HCT116 (cell line): ENCODE data around the gene AMBRA1. TPM values are rescaled to one million over a fixed set of nuclear protein-coding genes. Genes with fewer than 3 reads are reported as not detected.

Experiments
- ATAC-seq: fragments of 200-7000 bp; cut with Tn5 transposase; 2 replicates; pipeline ENCODE4 v1.9.1; 2020; ENCODE audit warnings: mild to moderate bottlenecking, moderate library complexity
- BruUV-seq: library from RNA; stranded (reverse); fragments of 400-500 nt; replicated peaks from 2 replicates; lab custom pipeline; 2021; lab: Mats Ljungman, UMichigan
- CTCF ChIA-PET: fragments of 300-600 bp; sonication (Branson Sonifier 250); formaldehyde crosslinking; loops from one replicate; lab custom pipeline; 2021; ENCODE audit warnings: antibody characterized with exemption; lab: Charles Lee
- POLR2A ChIA-PET: fragments of 300-600, 350-600 bp; sonication (Branson Sonifier 250); formaldehyde crosslinking; loops from one replicate; lab custom pipeline; 2021; ENCODE audit warnings: antibody characterized with exemption; lab: Charles Lee
- RAD21 ChIA-PET, 2 experiments: fragments of 300-600 bp; sonication (Branson Sonifier 250); formaldehyde crosslinking; loops; one replicate each; lab custom pipeline; 2023; ENCODE audit warnings: low total read pairs in 2 of 2; ENCODE audit not compliant: uncharacterized antibody in 2 of 2, unreplicated experiment in 2 of 2, low non-redundant PET in 1 of 2; lab: Charles Lee
- DNase-seq: peaks from one replicate; pipeline ENCODE4 v3.0.0-alpha.2; 2010; ENCODE audit warnings: low read depth, low spot score
- H2AFZ ChIP-seq: fragments of 200-600 bp; shearing (Covaris generic), sonication (generic); 2 replicates; pipeline ENCODE4 v1.6.1; 2017; ENCODE audit warnings: low read depth, mixed run types, mixed read lengths, antibody characterized with exemption, low read length; ENCODE audit not compliant: poor library complexity, severe bottlenecking
- H3K27ac ChIP-seq: 2 replicates; pipeline ENCODE4 v1.5.1; 2012; ENCODE audit warnings: low read depth, low read length
- H3K27me3 ChIP-seq: fragments of 200-600 bp; sonication (generic); 2 replicates; pipeline ENCODE4 v1.6.1; 2016; ENCODE audit warnings: mixed run types, low read length, mixed read lengths; ENCODE audit not compliant: insufficient read depth
- H3K36me3 ChIP-seq, 2 experiments: fragments of 200-500 bp in 1 of 2; fragments of 200-600 bp in 1 of 2; sonication (Bioruptor generic) in 1 of 2; sonication (generic) in 1 of 2; 2 replicates each; pipeline versions ENCODE4 v1.5.1 to v1.6.1; 2014 to 2016; ENCODE audit warnings: low read length in 2 of 2, inconsistent platforms in 1 of 2, mixed read lengths in 1 of 2, mixed run types in 1 of 2; ENCODE audit not compliant: insufficient read depth in 2 of 2, control insufficient read depth in 1 of 2
- H3K4me1 ChIP-seq, 2 experiments: fragments of 200-600 bp in 1 of 2; sonication (generic) in 1 of 2; 2 replicates each; pipeline versions ENCODE4 v1.5.1 to v1.6.1; 2012 to 2017; ENCODE audit warnings: low read length in 2 of 2, inconsistent platforms in 1 of 2, mild to moderate bottlenecking in 1 of 2, mixed read lengths in 1 of 2, mixed run types in 1 of 2, moderate library complexity in 1 of 2; ENCODE audit not compliant: insufficient read depth in 2 of 2, control insufficient read depth in 1 of 2
- H3K4me2 ChIP-seq: fragments of 200-600 bp; sonication (generic); 2 replicates; pipeline ENCODE4 v1.6.1; 2017; ENCODE audit warnings: mixed run types, low read length, mixed read lengths
- H3K4me3 ChIP-seq, 2 experiments: fragments of 200-600 bp in 1 of 2; sonication (generic) in 1 of 2; replicated peaks in 1 of 2; 2 replicates each; pipeline ENCODE4 v1.5.1; 2011 to 2016; ENCODE audit warnings: low read length in 2 of 2, control low read depth in 1 of 2, low read depth in 1 of 2, mild to moderate bottlenecking in 1 of 2, mixed read lengths in 1 of 2, mixed run types in 1 of 2
- H3K79me2 ChIP-seq: fragments of 200-600 bp; sonication (generic); 2 replicates; pipeline ENCODE4 v1.6.1; 2017; ENCODE audit warnings: mild to moderate bottlenecking, mixed run types, low read length, moderate library complexity, mixed read lengths; ENCODE audit not compliant: insufficient read depth
- H3K9ac ChIP-seq: fragments of 200-600 bp; sonication (generic); 2 replicates; pipeline ENCODE4 v1.6.1; 2016; ENCODE audit warnings: low read length, mixed read lengths
- H3K9me2 ChIP-seq: fragments of 200-600 bp; sonication (generic), shearing (Covaris generic); 2 replicates; pipeline ENCODE4 v1.6.1; 2017; ENCODE audit warnings: mixed run types, mild to moderate bottlenecking, moderate library complexity; ENCODE audit not compliant: insufficient read depth
- H3K9me3 ChIP-seq, 2 experiments: fragments of 200-500 bp in 1 of 2; fragments of 200-600 bp in 1 of 2; sonication (Bioruptor generic) in 1 of 2; sonication (generic) in 1 of 2; 2 replicates each; pipeline ENCODE4 v1.6.1; 2014 to 2017; ENCODE audit warnings: low read length in 2 of 2, mixed read lengths in 2 of 2, inconsistent platforms in 1 of 2, low read depth in 1 of 2, mild to moderate bottlenecking in 1 of 2, mixed run types in 1 of 2, moderate library complexity in 1 of 2; ENCODE audit not compliant: control insufficient read depth in 1 of 2, insufficient read depth in 1 of 2
- H4K20me1 ChIP-seq: fragments of 200-600 bp; sonication (generic), shearing (Covaris generic); 2 replicates; pipeline ENCODE4 v1.6.1; 2017; ENCODE audit warnings: mixed run types, mild to moderate bottlenecking, moderate library complexity; ENCODE audit not compliant: insufficient read depth
- CBX3 ChIP-seq: IDR thresholded peaks from 2 replicates; pipeline ENCODE4 v1.6.1; 2012; ENCODE audit warnings: low read depth
- CEBPB ChIP-seq: IDR thresholded peaks from 2 replicates; pipeline ENCODE4 v1.6.1; 2012; ENCODE audit warnings: low read depth
- EGR1 ChIP-seq: IDR thresholded peaks from 2 replicates; pipeline ENCODE4 v1.6.1; 2012; ENCODE audit warnings: low read depth
- ELF1 ChIP-seq: IDR thresholded peaks from 2 replicates; pipeline ENCODE4 v1.6.1; 2012; ENCODE audit warnings: low read depth, borderline replicate concordance
- EZH2phosphoT487 ChIP-seq: fragments of 200-600 bp; IDR thresholded peaks from 2 replicates; pipeline ENCODE4 v1.6.1; 2018; ENCODE audit warnings: antibody characterized with exemption, borderline replicate concordance
- FOSL1 ChIP-seq: IDR thresholded peaks from 2 replicates; pipeline ENCODE4 v1.6.1; 2012; ENCODE audit warnings: low read depth
- JUND ChIP-seq: IDR thresholded peaks from 2 replicates; pipeline ENCODE4 v1.6.1; 2012
- POLR2A ChIP-seq: IDR thresholded peaks from 2 replicates; pipeline ENCODE4 v1.7.0; 2011; ENCODE audit warnings: borderline replicate concordance; ENCODE audit not compliant: insufficient read depth, insufficient read length; ENCODE audit errors: extremely low read depth
- POLR2AphosphoS5 ChIP-seq: IDR thresholded peaks from 2 replicates; pipeline ENCODE4 v1.6.1; 2011; ENCODE audit warnings: mild to moderate bottlenecking, low read depth, low read length, moderate library complexity
- SIN3A ChIP-seq: IDR thresholded peaks from 2 replicates; pipeline ENCODE4 v1.6.1; 2012; ENCODE audit warnings: low read depth
- SP1 ChIP-seq: IDR thresholded peaks from 2 replicates; pipeline ENCODE4 v1.6.1; 2012; ENCODE audit warnings: low read depth
- SRF ChIP-seq: IDR thresholded peaks from 2 replicates; pipeline ENCODE4 v1.6.1; 2012; ENCODE audit warnings: low read depth
- TCF7L2 ChIP-seq: IDR thresholded peaks from 2 replicates; pipeline ENCODE4 v1.7.0; 2011; ENCODE audit warnings: borderline replicate concordance, inconsistent platforms; ENCODE audit not compliant: insufficient read depth, insufficient read length; ENCODE audit errors: extremely low read depth
- YY1 ChIP-seq: IDR thresholded peaks from 2 replicates; pipeline ENCODE4 v1.6.1; 2011; ENCODE audit warnings: low read length, low read depth, moderate library complexity, mild to moderate bottlenecking; ENCODE audit not compliant: insufficient replicate concordance; ENCODE audit errors: extremely low read depth
- ZFX ChIP-seq: fragments of 450-650 bp; IDR thresholded peaks from 2 replicates; pipeline ENCODE4 v1.6.1; 2017
- ZNF274 ChIP-seq: fragments of 200-500 bp; sonication (Bioruptor generic); IDR thresholded peaks from 2 replicates; pipeline ENCODE4 v1.6.1; 2014; ENCODE audit warnings: mild to moderate bottlenecking, low read depth, low read length, inconsistent platforms
- intact Hi-C: fragments of 100-400 bp; cut with micrococcal nuclease; formaldehyde crosslinking; loops from 2 replicates; pipeline ENCODE4 v1.10.0; 2022
- total RNA-seq: library from RNA; stranded (reverse); gene quantifications from one replicate; pipeline ENCODE4 v1.2.1, GENCODE V29; 2021; ENCODE audit not compliant: unreplicated experiment
- TF ChIP-seq, protein P1 (sequence below): IDR thresholded peaks from 2 replicates; pipeline ENCODE4 v1.6.1; 2012; ENCODE audit warnings: low read depth
- TF ChIP-seq, protein P2 (sequence below): IDR thresholded peaks from 2 replicates; pipeline ENCODE4 v1.6.1; 2011; ENCODE audit warnings: mild to moderate bottlenecking, low read length, moderate library complexity; ENCODE audit not compliant: insufficient replicate concordance; ENCODE audit errors: extremely low read depth
- TF ChIP-seq, protein P3 (sequence below): IDR thresholded peaks from 2 replicates; pipeline ENCODE4 v1.6.1; 2012
- TF ChIP-seq, protein P4 (sequence below), 3 experiments: fragments of 200-600 bp in 1 of 3; sonication (generic) in 1 of 3; IDR thresholded peaks in 2 of 3; conservative IDR thresholded peaks in 1 of 3; 2 replicates each; pipeline ENCODE4 v1.5.1; 2012 to 2017; ENCODE audit warnings: low read depth in 2 of 3, low read length in 2 of 3, antibody characterized with exemption in 1 of 3, borderline replicate concordance in 1 of 3, control low read depth in 1 of 3, mild to moderate bottlenecking in 1 of 3, mixed read lengths in 1 of 3, mixed run types in 1 of 3, moderate library complexity in 1 of 3; ENCODE audit not compliant: insufficient read depth in 1 of 3

Gene AMBRA1
- total RNA-seq, 1 experiment from 2014 or later, result 22.7 TPM

DNA sequence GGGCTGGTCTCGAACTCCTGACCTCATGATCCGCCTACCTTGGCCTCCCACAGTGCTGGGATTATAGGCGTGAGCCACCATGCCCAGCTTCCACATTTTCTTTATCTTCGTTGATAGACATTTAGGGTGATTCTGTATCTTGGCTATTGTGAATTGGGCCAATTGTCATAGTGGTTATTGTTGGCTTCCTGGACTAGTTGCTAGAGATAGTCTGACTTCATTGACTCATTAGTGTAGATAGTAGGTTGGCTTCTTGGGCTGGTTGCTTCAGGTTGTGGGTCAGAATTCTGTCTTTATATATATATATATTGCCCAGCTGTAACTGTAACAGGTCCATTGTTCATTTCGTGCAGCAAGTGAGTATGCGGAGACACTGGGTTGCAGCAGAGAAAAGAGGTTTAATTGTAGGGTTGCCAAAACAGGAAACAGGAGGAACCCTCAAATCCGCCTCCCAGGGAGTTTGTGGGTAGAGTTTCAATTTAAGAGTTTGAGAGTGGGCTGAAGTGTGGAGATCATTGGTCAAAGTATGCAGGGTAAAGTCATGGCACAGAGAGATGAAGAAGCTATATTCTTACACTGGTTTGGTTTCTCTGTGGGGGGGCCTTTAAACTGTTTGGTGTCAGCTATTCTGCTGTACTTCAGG, 45.5 kb upstream of the AMBRA1 start:
- no peak overlapping the region for H2AFZ ChIP-seq
- no TSS peak for BruUV-seq
- no peak for DNase-seq
- H3K9me3 ChIP-seq, result no peaks in the 10 kb centered on the region
- no peaks in the 10 kb centered on the region for H3K9me2 ChIP-seq
- intact Hi-C loops, result no loop called here
- no peak for ATAC-seq
- ChIA-PET POLR2A (no interaction called here), CTCF (interaction anchor here (0.7 kb wide), 1 partner anchor 9 kb away, joined by 3 read pairs; no protein-coding TSS in a partner anchor)
- H3K36me3 ChIP-seq, result no peaks in the 10 kb centered on the region
- no peaks in the 10 kb centered on the region for H4K20me1 ChIP-seq
- H3K27me3 ChIP-seq, result no peaks in the 10 kb centered on the region
- TF ChIP-seq, protein P1, sequence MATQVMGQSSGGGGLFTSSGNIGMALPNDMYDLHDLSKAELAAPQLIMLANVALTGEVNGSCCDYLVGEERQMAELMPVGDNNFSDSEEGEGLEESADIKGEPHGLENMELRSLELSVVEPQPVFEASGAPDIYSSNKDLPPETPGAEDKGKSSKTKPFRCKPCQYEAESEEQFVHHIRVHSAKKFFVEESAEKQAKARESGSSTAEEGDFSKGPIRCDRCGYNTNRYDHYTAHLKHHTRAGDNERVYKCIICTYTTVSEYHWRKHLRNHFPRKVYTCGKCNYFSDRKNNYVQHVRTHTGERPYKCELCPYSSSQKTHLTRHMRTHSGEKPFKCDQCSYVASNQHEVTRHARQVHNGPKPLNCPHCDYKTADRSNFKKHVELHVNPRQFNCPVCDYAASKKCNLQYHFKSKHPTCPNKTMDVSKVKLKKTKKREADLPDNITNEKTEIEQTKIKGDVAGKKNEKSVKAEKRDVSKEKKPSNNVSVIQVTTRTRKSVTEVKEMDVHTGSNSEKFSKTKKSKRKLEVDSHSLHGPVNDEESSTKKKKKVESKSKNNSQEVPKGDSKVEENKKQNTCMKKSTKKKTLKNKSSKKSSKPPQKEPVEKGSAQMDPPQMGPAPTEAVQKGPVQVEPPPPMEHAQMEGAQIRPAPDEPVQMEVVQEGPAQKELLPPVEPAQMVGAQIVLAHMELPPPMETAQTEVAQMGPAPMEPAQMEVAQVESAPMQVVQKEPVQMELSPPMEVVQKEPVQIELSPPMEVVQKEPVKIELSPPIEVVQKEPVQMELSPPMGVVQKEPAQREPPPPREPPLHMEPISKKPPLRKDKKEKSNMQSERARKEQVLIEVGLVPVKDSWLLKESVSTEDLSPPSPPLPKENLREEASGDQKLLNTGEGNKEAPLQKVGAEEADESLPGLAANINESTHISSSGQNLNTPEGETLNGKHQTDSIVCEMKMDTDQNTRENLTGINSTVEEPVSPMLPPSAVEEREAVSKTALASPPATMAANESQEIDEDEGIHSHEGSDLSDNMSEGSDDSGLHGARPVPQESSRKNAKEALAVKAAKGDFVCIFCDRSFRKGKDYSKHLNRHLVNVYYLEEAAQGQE, result no peak
- TF ChIP-seq ZNF274, result no peak
- TF ChIP-seq SP1, result no peak
- TF ChIP-seq ZFX, result no peak
- no peak for TF ChIP-seq TCF7L2
- TF ChIP-seq POLR2A, result no peak
- TF ChIP-seq ELF1, result no peak
- TF ChIP-seq YY1, result no peak
- TF ChIP-seq, protein P2, sequence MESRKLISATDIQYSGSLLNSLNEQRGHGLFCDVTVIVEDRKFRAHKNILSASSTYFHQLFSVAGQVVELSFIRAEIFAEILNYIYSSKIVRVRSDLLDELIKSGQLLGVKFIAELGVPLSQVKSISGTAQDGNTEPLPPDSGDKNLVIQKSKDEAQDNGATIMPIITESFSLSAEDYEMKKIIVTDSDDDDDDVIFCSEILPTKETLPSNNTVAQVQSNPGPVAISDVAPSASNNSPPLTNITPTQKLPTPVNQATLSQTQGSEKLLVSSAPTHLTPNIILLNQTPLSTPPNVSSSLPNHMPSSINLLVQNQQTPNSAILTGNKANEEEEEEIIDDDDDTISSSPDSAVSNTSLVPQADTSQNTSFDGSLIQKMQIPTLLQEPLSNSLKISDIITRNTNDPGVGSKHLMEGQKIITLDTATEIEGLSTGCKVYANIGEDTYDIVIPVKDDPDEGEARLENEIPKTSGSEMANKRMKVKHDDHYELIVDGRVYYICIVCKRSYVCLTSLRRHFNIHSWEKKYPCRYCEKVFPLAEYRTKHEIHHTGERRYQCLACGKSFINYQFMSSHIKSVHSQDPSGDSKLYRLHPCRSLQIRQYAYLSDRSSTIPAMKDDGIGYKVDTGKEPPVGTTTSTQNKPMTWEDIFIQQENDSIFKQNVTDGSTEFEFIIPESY, result no peak
- TF ChIP-seq EGR1, result no peak
- TF ChIP-seq CBX3, result no peak
- no peak for TF ChIP-seq EZH2phosphoT487
- TF ChIP-seq, protein P3, sequence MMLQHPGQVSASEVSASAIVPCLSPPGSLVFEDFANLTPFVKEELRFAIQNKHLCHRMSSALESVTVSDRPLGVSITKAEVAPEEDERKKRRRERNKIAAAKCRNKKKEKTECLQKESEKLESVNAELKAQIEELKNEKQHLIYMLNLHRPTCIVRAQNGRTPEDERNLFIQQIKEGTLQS, result no peak
- TF ChIP-seq POLR2AphosphoS5, result no peak
- TF ChIP-seq JUND, result no peak
- TF ChIP-seq CEBPB, result no peak
- no peak for TF ChIP-seq SRF
- no peak for TF ChIP-seq SIN3A
- no peak for TF ChIP-seq FOSL1
- TF ChIP-seq, protein P4, sequence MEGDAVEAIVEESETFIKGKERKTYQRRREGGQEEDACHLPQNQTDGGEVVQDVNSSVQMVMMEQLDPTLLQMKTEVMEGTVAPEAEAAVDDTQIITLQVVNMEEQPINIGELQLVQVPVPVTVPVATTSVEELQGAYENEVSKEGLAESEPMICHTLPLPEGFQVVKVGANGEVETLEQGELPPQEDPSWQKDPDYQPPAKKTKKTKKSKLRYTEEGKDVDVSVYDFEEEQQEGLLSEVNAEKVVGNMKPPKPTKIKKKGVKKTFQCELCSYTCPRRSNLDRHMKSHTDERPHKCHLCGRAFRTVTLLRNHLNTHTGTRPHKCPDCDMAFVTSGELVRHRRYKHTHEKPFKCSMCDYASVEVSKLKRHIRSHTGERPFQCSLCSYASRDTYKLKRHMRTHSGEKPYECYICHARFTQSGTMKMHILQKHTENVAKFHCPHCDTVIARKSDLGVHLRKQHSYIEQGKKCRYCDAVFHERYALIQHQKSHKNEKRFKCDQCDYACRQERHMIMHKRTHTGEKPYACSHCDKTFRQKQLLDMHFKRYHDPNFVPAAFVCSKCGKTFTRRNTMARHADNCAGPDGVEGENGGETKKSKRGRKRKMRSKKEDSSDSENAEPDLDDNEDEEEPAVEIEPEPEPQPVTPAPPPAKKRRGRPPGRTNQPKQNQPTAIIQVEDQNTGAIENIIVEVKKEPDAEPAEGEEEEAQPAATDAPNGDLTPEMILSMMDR (IDR thresholded peaks at IDR 0.05 in 2 of 3, conservative IDR thresholded peaks at IDR 0.05 in 1 of 3; ENCODE audit: borderline replicate concordance in 1 of 3, insufficient read depth in 1 of 3, low read depth in 2 of 3, low read length in 2 of 3), result no peak
- TF ChIP-seq, all 23 proteins: peak for 0
- no peak overlapping the region for H3K4me3 ChIP-seq
- peaks cover 0 to 7% of the 10 kb centered on the region in 2 experiments; a peak in 3 of 4 replicates for H3K4me1 ChIP-seq
- H3K79me2 ChIP-seq, result no peaks in the 10 kb centered on the region
- H3K27ac ChIP-seq, result no peak overlapping the region
- no peak overlapping the region for H3K9ac ChIP-seq
- H3K4me2 ChIP-seq, result no peak overlapping the region
- RAD21 ChIA-PET, result no interaction called here
